Chondrocyte (in vitro differentiated cells): Measurements from ENCODE around the gene PPP6R2. TPM values are rescaled to one million over a fixed set of nuclear protein-coding genes. Genes with fewer than 3 reads are reported as not detected.

ENCODE experiments used
- DNase-seq: peaks from one replicate; pipeline ENCODE4 v3.0.0; 2021; ENCODE audit warnings: mixed read lengths, low spot score
- H3K27ac Mint-ChIP-seq: one replicate; pipeline ENCODE4 v1.8.0; 2021; ENCODE audit warnings: mild to moderate bottlenecking, moderate library complexity, mixed read lengths; ENCODE audit not compliant: unreplicated experiment
- H3K27me3 Mint-ChIP-seq: 2 replicates; pipeline ENCODE4 v1.8.0; 2021; ENCODE audit warnings: low read depth, mixed read lengths
- H3K36me3 Mint-ChIP-seq: 2 replicates; pipeline ENCODE4 v1.8.0; 2021; ENCODE audit warnings: low read depth, mixed read lengths
- H3K4me1 Mint-ChIP-seq: 2 replicates; pipeline ENCODE4 v1.8.0; 2021; ENCODE audit warnings: low read depth, mild to moderate bottlenecking, mixed read lengths
- H3K4me3 Mint-ChIP-seq: one replicate; pipeline ENCODE4 v1.8.0; 2021; ENCODE audit warnings: mild to moderate bottlenecking, moderate library complexity, mixed read lengths; ENCODE audit not compliant: unreplicated experiment
- H3K9me3 Mint-ChIP-seq: 2 replicates; pipeline ENCODE4 v1.8.0; 2021; ENCODE audit warnings: low read depth, mixed read lengths
- CTCF ChIP-seq: fragments of 200-600 bp; sonication (generic); IDR thresholded peaks from 2 replicates; pipeline ENCODE4 v1.5.0; 2021; ENCODE audit warnings: antibody characterized with exemption, mild to moderate bottlenecking, moderate library complexity
- total RNA-seq: library from RNA; stranded (reverse); gene quantifications from 3 replicates; pipeline ENCODE4 v1.2.1, GENCODE V29; 2021

PPP6R2 gene
- total RNA-seq, 1 donor from 2014 or later = 47.1 TPM

- peaks cover 25% of the 10 kb centered on the region for H3K36me3 Mint-ChIP-seq
These were observed 118.4 kb downstream of the PPP6R2 start for GRCh38 chr22:50461536-50461935.

DNA sequence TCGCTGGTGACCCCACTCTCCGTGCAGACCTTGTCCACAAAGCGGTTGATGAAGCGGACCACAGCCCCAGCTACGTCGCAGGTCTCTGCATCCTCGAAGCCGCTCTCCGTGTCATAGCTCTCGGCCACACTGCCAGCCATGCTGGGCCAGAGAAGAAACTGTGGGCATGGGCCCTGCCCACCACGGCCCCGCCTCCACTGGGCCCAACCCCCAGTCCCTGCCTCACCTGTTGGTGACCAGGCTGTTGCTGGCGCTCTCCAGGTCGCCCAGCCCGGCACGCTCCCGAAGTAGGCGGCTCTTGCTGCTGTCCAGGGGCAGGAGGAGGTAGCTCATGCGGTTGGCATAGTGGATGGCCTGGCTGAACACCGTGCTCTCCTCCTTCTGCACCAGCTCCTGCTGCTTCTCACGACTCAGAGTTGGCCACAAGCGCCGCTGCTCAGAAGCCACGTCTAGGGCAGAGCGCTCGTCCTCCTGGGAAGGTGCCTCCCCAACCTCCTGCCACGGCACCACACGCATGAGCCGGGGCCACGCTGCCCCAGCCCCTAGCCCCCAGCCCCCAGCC is 118.9 kb downstream of the PPP6R2 start:
- DNase-seq = no peak
- TF ChIP-seq CTCF = no peak
- Mint-ChIP-seq H3K27me3 (no peaks in the 10 kb centered on the region), H3K4me3 (no peak overlapping the region), H3K4me1 (no peaks in the 10 kb centered on the region), H3K27ac (no peak overlapping the region), H3K36me3 (peaks cover 28% of the 10 kb centered on the region), H3K9me3 (no peaks in the 10 kb centered on the region)

More at GRCh38 chr22:50461536-50461935, 118.4 kb downstream of the PPP6R2 start:
- Mint-ChIP-seq H3K4me3 (no peak overlapping the region), H3K4me1 (no peaks in the 10 kb centered on the region), H3K27me3 (no peaks in the 10 kb centered on the region), H3K27ac (no peak overlapping the region), H3K9me3 (no peaks in the 10 kb centered on the region)
- DNase-seq = no peak
- TF ChIP-seq CTCF = no peak

DNA sequence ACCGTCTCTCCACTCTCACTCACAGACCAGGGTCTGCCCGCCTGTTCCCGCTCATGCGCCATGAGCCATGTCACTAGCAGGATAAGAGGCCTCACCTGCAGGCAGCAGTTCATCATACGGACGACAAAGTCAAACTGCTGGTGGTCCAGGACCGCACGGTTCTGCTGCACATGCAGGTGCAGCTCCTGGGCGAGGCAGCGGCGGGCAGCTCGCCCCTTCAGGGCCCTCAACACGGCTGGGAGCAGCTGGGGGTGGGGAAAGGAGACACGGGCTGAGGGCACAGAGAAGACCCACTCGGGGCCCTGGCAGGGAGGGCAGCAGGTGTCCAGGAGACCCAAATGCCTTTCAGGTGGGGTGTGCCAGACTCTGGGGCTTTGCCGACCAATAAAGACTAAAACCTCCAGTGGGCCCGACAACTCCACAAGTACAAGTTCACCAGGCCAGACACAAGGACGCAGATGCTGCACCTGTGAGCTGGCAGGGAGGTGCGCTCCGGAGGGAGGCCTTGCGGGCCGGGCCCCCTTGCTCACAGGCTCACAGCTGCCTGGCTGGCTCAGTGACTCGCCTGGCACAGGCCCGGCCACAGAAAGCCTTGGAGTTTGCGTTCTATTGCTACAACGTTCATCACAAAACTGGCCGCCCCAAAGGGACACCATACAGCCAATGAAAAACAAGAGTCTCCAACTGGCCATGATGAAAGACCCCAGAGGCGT is 120.2 kb downstream of the PPP6R2 start:
- Mint-ChIP-seq H3K9me3 (no peaks in the 10 kb centered on the region), H3K36me3 (peaks cover 24% of the 10 kb centered on the region), H3K4me3 (no peak overlapping the region), H3K4me1 (no peaks in the 10 kb centered on the region), H3K27me3 (no peaks in the 10 kb centered on the region), H3K27ac (no peak overlapping the region)
- DNase-seq = no peak
- TF ChIP-seq CTCF = no peak

- Mint-ChIP-seq H3K9me3 (no peaks in the 10 kb centered on the region), H3K27ac (no peak overlapping the region), H3K4me1 (no peaks in the 10 kb centered on the region), H3K36me3 (peaks cover 19% of the 10 kb centered on the region), H3K27me3 (no peaks in the 10 kb centered on the region), H3K4me3 (no peak overlapping the region)
- no peak for TF ChIP-seq CTCF
- DNase-seq = no peak
These were observed 121.3 kb downstream of the PPP6R2 start for GRCh38 chr22:50464451-50464850.

DNA sequence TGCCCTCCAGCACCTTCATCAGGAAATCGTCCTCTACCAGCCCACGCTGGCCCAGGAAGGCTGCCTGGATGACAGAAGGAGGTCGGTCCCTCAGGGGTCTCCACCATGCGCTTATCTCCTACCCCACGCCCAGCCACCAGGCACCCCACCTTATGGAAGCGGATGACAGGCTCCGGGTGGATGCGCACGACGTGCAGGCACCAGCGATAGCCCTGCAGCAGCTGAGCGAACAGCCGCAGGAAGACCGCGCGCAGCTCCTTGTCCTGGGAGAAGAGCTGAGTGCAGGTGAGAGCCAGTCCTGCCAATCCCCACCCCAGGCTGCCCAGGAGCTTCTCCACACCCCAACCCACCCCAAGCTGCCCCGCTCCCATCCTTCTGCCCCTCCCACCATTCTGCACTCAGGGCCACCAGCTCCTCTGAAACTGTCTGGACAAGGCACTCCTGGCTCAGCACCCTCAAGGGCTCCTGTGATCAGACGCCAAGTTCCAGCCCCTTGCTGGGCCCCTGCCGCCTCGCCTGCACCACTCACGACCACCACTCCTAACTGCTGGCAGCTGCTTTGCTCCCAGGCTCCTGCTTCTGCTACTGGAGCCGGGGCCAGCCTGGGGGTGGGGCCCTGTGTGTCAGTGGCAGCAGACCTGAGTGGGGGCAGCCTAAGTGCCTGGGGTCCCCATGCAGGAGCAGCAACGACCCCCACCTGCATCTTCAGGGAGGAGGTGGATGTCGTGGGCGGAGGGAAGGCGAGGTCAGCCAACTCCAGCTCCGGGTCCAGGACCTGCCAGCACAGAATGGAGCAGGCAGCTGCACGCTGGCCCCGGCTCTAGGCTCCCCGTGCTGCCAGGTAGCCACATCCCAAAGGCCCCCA is 122.2 kb downstream of the PPP6R2 start:
- Mint-ChIP-seq H3K4me3 (no peak overlapping the region), H3K9me3 (no peaks in the 10 kb centered on the region), H3K4me1 (peaks cover 7% of the 10 kb centered on the region), H3K27ac (no peak overlapping the region), H3K36me3 (peaks cover 19% of the 10 kb centered on the region), H3K27me3 (no peaks in the 10 kb centered on the region)
- TF ChIP-seq CTCF = no peak
- DNase-seq = no peak
